Parathyroid adenoma (tissue), 2 donors: ENCODE measurements around the gene MAML2.

Experiments
- H2AFZ ChIP-seq: fragments of 300-600 bp; sonication (generic); one replicate; pipeline ENCODE4 v1.7.0; 2017; ENCODE audit warnings: antibody characterized with exemption, mild to moderate bottlenecking
- H3K27ac ChIP-seq: fragments of 300-600 bp; sonication (generic); one replicate; pipeline ENCODE4 v1.7.0; 2017
- H3K27me3 ChIP-seq: fragments of 300-600 bp; sonication (generic); one replicate; pipeline ENCODE4 v1.7.0; 2017; ENCODE audit warnings: low read length; ENCODE audit not compliant: control insufficient read depth, insufficient read depth
- H3K36me3 ChIP-seq: fragments of 300-600 bp; sonication (generic); one replicate; pipeline ENCODE4 v1.7.0; 2017; ENCODE audit warnings: low read length; ENCODE audit not compliant: control insufficient read depth, insufficient read depth
- H3K4me1 ChIP-seq: fragments of 300-600 bp; sonication (generic); one replicate; pipeline ENCODE4 v1.7.0; 2017; ENCODE audit warnings: control low read depth
- H3K4me2 ChIP-seq: fragments of 300-600 bp; sonication (generic); one replicate; pipeline ENCODE4 v1.7.0; 2017; ENCODE audit warnings: low read length
- H3K4me3 ChIP-seq: fragments of 300-600 bp; sonication (generic); one replicate; pipeline ENCODE4 v1.7.0; 2017; ENCODE audit warnings: low read depth, low read length
- H3K79me2 ChIP-seq: fragments of 300-600 bp; sonication (generic); one replicate; pipeline ENCODE4 v1.7.0; 2017; ENCODE audit warnings: control low read depth
- H3K9ac ChIP-seq: fragments of 300-600 bp; sonication (generic); one replicate; pipeline ENCODE4 v1.7.0; 2017; ENCODE audit warnings: mild to moderate bottlenecking
- H3K9me3 ChIP-seq: fragments of 300-600 bp; sonication (generic); one replicate; pipeline ENCODE4 v1.7.0; 2017; ENCODE audit warnings: low read length; ENCODE audit not compliant: control insufficient read depth
- TF ChIP-seq, protein P1 (sequence below): fragments of 300-600 bp; sonication (generic); IDR thresholded peaks from one replicate; pipeline ENCODE4 v1.7.0; 2017; ENCODE audit warnings: antibody characterized with exemption, mild to moderate bottlenecking
- donor health status: primary hyperparathyroidism.

MAML2 gene

DNA sequence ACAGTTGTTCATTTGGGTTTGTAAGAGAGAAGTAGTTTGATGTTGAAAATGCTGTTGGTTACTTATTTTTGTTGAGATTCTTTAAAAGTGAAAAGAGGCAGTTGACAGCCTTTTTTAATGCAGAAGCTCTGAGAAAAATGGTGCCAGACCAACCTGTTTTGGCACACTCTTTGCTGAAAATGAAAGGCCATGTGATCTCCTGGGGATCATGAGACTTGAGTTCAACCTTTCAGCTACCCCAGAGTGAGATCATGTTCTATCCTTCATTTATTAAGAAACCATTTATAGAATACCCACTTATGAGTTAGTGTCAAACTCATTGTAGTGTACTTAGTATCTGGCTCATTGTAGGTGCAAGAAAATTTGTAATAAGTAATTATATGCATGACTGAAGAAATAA, 196.2 kb downstream of the MAML2 start:
- H3K9me3 ChIP-seq, result no peaks in the 10 kb centered on the region
- TF ChIP-seq, protein P1, sequence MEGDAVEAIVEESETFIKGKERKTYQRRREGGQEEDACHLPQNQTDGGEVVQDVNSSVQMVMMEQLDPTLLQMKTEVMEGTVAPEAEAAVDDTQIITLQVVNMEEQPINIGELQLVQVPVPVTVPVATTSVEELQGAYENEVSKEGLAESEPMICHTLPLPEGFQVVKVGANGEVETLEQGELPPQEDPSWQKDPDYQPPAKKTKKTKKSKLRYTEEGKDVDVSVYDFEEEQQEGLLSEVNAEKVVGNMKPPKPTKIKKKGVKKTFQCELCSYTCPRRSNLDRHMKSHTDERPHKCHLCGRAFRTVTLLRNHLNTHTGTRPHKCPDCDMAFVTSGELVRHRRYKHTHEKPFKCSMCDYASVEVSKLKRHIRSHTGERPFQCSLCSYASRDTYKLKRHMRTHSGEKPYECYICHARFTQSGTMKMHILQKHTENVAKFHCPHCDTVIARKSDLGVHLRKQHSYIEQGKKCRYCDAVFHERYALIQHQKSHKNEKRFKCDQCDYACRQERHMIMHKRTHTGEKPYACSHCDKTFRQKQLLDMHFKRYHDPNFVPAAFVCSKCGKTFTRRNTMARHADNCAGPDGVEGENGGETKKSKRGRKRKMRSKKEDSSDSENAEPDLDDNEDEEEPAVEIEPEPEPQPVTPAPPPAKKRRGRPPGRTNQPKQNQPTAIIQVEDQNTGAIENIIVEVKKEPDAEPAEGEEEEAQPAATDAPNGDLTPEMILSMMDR, result no peak
- H3K27ac ChIP-seq, result no peak overlapping the region
- H3K9ac ChIP-seq, result no peak overlapping the region
- H3K27me3 ChIP-seq, result no peaks in the 10 kb centered on the region
- H3K79me2 ChIP-seq, result no peaks in the 10 kb centered on the region
- no peak overlapping the region for H2AFZ ChIP-seq
- H3K4me2 ChIP-seq, result no peak overlapping the region
- no peak overlapping the region for H3K4me3 ChIP-seq
- H3K4me1 ChIP-seq, result no peaks in the 10 kb centered on the region
- H3K36me3 ChIP-seq, result no peaks in the 10 kb centered on the region

GRCh38 chr11:96145163-96145585, 197.8 kb downstream of the MAML2 start:
- Histone ChIP-seq H3K4me1 (no peaks in the 10 kb centered on the region), H2AFZ (no peak overlapping the region)

DNA sequence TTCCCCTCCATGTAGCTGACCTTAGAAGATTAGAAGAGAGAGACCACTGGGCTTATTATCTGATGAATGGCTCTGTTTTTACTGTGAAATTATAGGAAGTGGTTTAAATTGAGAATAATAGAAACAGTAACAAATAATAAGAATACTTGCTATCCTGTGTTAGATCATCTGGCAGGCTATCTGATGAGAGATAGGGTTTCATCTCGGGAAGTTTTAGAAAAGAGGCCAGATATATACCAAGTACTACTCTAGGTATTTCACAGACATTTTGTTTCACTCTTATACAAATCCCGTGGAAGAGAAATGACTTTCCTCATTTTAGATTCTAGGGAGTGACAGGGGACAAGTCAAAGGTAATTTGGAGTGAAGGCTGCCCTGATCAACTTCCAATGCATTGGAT, 198.4 kb downstream of the MAML2 start:
- Histone ChIP-seq H3K36me3 (no peaks in the 10 kb centered on the region), H3K4me2 (peak overlapping the region; percentile 6), H3K9ac (no peak overlapping the region), H3K4me3 (peak overlapping the region; percentile 7), H3K27ac (no peak overlapping the region), H2AFZ (no peak overlapping the region), H3K4me1 (no peaks in the 10 kb centered on the region), H3K9me3 (no peaks in the 10 kb centered on the region), H3K27me3 (no peaks in the 10 kb centered on the region), H3K79me2 (no peaks in the 10 kb centered on the region)
- TF ChIP-seq, protein P1, result no peak

More at GRCh38 chr11:96145163-96145585, 197.8 kb downstream of the MAML2 start:
- no peaks in the 10 kb centered on the region for H3K27me3 ChIP-seq
- H3K4me3 ChIP-seq, result peak overlapping the region; percentile 7
- TF ChIP-seq, protein P1, result no peak
- peak overlapping the region; percentile 6 for H3K4me2 ChIP-seq
- H3K9me3 ChIP-seq, result no peaks in the 10 kb centered on the region
- H3K36me3 ChIP-seq, result no peaks in the 10 kb centered on the region
- no peak overlapping the region for H3K9ac ChIP-seq
- H3K27ac ChIP-seq, result no peak overlapping the region
- no peaks in the 10 kb centered on the region for H3K79me2 ChIP-seq

DNA sequence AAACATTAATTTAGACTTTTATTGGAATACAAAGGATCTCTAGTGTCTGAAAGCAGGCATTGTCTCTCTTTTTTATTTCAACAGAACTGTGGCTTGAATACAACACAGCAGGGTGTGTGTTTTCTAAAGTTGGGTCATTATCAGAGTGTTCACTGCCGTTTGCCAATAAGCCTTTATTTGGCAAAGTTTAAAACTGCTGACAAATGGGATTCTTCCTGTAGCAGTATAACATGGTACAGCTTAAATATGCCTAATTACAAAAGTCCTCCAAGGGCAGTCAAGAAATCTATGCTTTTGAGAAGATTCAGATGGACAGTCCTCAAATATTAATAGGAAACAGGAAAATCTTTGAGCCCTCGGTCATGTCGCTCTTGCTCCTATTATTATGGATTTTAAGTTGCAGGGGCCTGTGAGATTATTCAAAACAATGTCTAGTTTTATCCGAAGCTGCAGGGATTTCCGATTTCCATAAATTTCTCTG, 199.9 kb downstream of the MAML2 start:
- no peak overlapping the region for H3K27ac ChIP-seq
- H3K4me2 ChIP-seq, result no peak overlapping the region
- TF ChIP-seq, protein P1, result no peak
- H3K4me1 ChIP-seq, result no peaks in the 10 kb centered on the region
- H3K79me2 ChIP-seq, result no peaks in the 10 kb centered on the region
- H3K36me3 ChIP-seq, result no peaks in the 10 kb centered on the region
- no peak overlapping the region for H3K4me3 ChIP-seq
- H2AFZ ChIP-seq, result no peak overlapping the region
- no peaks in the 10 kb centered on the region for H3K27me3 ChIP-seq
- H3K9me3 ChIP-seq, result no peaks in the 10 kb centered on the region
- H3K9ac ChIP-seq, result no peak overlapping the region

DNA sequence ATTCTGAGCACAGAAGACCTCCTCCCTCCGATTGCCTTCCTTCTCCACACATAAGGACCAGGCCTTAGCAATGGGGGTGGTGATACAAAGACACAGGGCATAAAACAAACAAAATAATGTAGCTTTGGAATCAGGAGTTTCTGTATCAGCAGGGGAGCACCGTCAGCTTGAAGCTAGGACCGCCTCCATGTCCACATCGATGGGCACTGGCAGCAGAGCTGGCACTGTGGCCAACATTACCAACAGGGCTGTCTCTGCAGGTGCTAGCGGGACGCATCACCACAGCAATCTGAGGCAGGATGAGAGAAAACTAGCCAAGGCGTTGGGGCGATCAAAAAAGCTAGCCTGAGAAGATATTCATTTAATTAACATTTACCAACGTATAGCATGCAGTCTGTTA, 201.4 kb downstream of the MAML2 start:
- Histone ChIP-seq H3K27ac (no peak overlapping the region), H3K9ac (no peak overlapping the region), H3K4me1 (no peaks in the 10 kb centered on the region), H3K4me2 (no peak overlapping the region), H3K4me3 (no peak overlapping the region), H3K27me3 (no peaks in the 10 kb centered on the region), H3K9me3 (no peaks in the 10 kb centered on the region), H3K79me2 (no peaks in the 10 kb centered on the region), H3K36me3 (no peaks in the 10 kb centered on the region), H2AFZ (no peak overlapping the region)
- TF ChIP-seq, protein P1, result no peak
